Loucy (cell line): ENCODE measurements around the gene CPA2.

Experiments
- EZH2phosphoT487 ChIP-seq: fragments of 200-600 bp; IDR thresholded peaks from 2 replicates; pipeline ENCODE4 v1.6.1; 2018; ENCODE audit warnings: antibody characterized with exemption, mild to moderate bottlenecking, moderate library complexity, borderline replicate concordance
- TF ChIP-seq, protein P1 (sequence below): fragments of 200-600 bp; sonication (generic); conservative IDR thresholded peaks from 2 replicates; pipeline ENCODE4 v1.5.1; 2014; ENCODE audit warnings: mild to moderate bottlenecking, antibody characterized with exemption, low read length

DNA sequence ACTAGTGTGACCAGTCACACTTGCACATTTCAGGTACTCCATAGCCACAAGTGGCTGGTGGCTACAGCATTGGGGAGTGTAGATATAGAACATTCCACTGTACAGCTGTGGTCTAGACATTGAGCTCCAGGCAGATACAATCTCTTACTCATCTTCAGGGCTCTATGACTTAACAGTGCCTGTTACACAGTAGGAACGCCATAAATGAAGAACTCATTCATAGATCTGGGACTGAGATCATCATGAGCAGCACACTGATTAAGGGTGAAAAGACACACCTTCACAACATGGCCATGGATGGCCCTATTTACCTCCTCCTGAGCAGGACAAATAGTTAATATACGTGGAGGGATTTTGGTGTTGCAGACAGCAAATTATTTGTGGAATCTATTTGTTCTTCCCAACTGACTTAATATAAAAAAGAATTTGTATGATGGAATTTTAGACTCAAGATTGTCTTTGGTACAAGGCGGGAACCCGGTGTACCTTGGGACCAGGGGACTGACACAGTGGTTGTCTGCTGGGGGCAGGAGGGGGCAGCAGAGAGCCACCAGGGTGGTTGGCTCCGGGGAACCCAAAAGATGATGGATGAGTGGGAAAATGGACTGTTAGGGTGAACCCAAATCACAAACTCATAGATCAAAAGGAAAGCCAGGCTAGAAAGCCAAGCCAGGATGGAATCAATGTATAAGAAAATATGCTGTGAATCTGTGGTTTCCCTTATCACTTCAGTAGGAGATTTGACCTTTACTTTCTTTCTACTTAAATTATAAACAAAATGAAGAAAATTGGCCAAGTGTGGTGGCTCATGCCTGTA is 24.3 kb upstream of the CPA2 start:
- TF ChIP-seq, protein P1, sequence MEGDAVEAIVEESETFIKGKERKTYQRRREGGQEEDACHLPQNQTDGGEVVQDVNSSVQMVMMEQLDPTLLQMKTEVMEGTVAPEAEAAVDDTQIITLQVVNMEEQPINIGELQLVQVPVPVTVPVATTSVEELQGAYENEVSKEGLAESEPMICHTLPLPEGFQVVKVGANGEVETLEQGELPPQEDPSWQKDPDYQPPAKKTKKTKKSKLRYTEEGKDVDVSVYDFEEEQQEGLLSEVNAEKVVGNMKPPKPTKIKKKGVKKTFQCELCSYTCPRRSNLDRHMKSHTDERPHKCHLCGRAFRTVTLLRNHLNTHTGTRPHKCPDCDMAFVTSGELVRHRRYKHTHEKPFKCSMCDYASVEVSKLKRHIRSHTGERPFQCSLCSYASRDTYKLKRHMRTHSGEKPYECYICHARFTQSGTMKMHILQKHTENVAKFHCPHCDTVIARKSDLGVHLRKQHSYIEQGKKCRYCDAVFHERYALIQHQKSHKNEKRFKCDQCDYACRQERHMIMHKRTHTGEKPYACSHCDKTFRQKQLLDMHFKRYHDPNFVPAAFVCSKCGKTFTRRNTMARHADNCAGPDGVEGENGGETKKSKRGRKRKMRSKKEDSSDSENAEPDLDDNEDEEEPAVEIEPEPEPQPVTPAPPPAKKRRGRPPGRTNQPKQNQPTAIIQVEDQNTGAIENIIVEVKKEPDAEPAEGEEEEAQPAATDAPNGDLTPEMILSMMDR = peak; percentile 99
- no peak for TF ChIP-seq EZH2phosphoT487
